Left kidney (tissue), 2 donors: ENCODE results near the gene ATP13A4. TPM values are rescaled to one million over a fixed set of nuclear protein-coding genes. Genes with fewer than 3 reads are reported as not detected.

ENCODE experiments used
- DNase-seq: peaks from one replicate; pipeline ENCODE4 v3.0.0-alpha.2; 2013
- polyA plus RNA-seq: library from polyadenylated mRNA; unstranded; fragments of 120-200 nt; gene quantifications from one replicate; pipeline ENCODE4 v1.2.1, GENCODE V29; 2013; ENCODE audit not compliant: insufficient read length

The ATP13A4 gene
- polyA plus RNA-seq, 1 donor, result 1.3 TPM

- no peak for DNase-seq
These were observed 55.4 kb downstream of the ATP13A4 start for GRCh38 chr3:193499136-193499770.

GRCh38 chr3:193498215-193498614, 56.5 kb downstream of the ATP13A4 start:
- no peak for DNase-seq

- no peak for DNase-seq
These were observed 58.0 kb downstream of the ATP13A4 start for GRCh38 chr3:193496658-193497057.

GRCh38 chr3:193491026-193491425, 63.7 kb downstream of the ATP13A4 start:
- DNase-seq, result no peak

DNA sequence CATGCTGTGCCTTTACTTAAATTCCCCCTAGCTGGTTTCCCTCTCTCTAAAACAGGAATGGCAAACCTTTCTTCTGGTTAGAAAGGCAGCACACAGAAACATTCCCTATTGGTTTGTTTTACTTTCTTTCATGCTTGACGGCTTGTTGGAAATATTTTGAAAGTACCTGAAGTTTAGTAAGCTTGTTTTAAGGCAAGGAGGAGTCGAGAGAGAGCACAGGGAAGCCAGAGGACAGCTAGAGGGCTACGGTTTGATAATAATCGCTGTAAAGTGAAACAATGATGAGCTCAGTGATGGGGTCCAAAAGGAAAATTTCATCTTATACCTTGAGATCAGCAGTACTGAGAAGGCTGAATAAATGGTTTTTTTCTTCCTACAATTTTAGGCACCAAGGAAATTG, 64.1 kb downstream of the ATP13A4 start:
- DNase-seq, result no peak

DNA sequence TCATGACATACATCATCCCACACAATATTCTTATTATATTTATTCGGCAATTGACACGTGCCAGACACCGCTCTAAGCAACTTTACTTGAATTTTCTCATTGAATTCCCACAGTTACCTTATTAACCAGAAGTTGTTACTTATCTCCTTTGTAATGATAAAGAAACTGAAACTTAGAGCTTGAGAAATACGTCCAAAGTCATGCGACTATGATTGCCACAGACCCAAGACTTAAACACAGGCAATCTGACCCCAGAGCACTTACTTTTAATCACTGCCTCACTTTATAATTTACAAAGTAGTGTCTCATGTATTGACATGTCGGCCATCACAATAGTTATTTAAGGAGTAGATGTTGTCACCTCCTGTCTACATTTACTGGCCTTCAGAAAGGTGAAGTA, 64.7 kb downstream of the ATP13A4 start:
- DNase-seq, result no peak

DNA sequence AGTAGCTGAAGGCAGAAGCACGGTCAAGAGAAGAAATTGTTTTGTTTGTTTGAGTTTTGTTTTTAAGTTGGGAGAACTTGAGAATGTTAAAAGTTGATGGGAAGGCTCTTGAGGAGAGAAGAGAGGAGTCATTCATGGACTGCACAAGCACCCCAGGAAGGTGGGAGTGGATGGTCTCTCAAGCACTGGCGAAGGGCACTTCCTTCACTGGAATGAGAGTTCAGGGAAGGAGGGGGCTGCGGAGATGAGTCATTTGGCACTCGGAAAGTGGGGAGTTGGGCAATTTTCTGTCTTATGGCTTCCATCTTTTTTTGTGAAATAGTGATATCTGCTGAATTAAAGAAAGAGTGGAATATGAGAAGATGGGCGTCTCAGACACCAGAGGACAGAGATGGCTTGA, 66.0 kb downstream of the ATP13A4 start:
- no peak for DNase-seq

DNA sequence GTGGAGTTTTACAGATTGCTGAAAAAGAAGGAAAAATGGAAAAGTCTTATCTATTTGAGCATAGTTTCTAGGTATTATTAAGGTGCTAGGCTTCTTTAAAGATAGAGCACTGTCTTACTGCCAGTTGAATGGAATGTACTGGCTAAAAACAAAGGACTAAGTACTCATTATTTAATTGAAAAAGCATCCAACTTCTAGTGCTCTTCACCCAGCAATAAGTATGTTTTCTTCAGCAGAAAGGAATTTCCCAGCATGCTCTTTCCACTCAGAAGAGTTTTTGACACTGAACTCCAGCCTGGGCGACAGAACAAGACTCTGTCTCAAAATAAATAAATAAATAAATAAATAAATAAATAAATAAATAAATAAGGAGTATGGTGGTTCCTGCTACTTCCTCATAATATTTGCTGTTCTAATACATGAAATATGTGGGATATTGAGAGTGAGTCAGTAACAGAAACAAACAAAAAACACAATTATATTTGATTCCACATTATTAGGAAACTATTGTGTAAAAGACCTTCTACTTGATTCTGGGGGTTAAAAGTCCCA, 70.6 kb downstream of the ATP13A4 start:
- no peak for DNase-seq

GRCh38 chr3:193481436-193481835, 73.3 kb downstream of the ATP13A4 start:
- no peak for DNase-seq

GRCh38 chr3:193474446-193474845, 80.2 kb downstream of the ATP13A4 start:
- no peak for DNase-seq

GRCh38 chr3:193470710-193471109, 84.0 kb downstream of the ATP13A4 start:
- no peak for DNase-seq

- DNase-seq, result no peak
These were observed 88.6 kb downstream of the ATP13A4 start for GRCh38 chr3:193465992-193466608.

GRCh38 chr3:193464889-193465288, 89.8 kb downstream of the ATP13A4 start:
- no peak for DNase-seq

- no peak for DNase-seq
These were observed 97.2 kb downstream of the ATP13A4 start for GRCh38 chr3:193457526-193457925.

DNA sequence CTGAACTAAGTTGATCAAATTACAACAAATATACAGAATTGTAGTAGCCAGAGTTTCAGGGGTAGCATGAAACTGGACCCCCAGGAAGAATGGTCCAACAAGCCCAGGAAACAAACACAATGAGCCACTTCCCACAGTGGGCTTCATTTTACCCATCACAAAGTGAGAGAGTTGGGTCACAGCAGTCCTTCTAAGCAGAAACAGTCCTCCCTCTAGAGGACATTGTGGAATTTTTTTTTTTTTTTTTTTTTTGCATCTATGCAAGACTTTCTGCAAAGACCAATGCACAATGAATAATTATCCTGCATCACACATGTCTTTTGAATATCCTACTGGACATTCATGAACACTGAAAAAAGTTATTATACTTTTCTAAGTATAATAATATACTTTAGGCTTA, 102.4 kb downstream of the ATP13A4 start:
- DNase-seq, result no peak

- DNase-seq, result no peak
These were observed 102.8 kb downstream of the ATP13A4 start for GRCh38 chr3:193451902-193452301.

- DNase-seq, result no peak
These were observed 107.6 kb downstream of the ATP13A4 start for GRCh38 chr3:193446965-193447602.

GRCh38 chr3:193439423-193439822, 115.3 kb downstream of the ATP13A4 start:
- DNase-seq, result no peak

DNA sequence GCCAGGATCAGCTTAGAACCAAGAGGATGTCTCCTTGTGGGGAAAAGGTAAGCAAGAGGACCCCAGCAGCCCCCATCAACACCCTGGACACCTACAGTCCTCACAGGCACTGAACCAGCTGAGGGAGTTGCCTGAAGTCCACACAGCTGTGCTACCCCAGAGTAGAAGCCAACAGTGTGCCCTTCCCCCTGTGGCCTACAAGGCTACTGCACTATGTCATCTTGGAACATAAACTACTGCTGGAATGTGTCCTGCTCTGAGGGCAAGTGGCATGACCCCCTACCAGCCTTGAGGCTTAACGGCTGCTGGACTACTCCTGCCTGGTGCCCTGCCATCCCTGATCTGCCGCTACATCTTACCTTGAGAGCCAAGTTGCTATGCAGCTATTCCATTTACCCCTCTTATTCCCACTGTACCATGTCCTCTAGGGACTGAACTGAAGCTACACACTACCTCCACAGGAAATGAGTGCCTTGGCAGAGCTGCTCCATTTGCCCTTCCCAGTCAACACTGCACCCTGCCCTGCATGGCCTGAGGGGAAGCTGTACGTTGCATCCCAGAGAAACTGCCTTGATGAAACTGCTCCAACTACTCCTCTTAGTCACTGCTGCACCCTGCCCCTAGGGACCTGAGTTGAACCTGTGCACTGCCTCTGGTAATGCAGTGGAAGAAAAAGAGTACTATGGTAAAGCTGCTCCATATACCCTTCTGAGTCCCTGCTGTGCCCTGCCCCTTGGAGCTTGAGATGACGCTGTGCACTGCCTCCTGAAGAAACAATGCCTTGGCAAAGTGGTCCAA, 135.9 kb downstream of the ATP13A4 start:
- no peak for DNase-seq

- no peak for DNase-seq
These were observed 138.1 kb downstream of the ATP13A4 start for GRCh38 chr3:193416629-193417028.

- no peak for DNase-seq
These were observed 147.0 kb downstream of the ATP13A4 start for GRCh38 chr3:193407688-193408087.

DNA sequence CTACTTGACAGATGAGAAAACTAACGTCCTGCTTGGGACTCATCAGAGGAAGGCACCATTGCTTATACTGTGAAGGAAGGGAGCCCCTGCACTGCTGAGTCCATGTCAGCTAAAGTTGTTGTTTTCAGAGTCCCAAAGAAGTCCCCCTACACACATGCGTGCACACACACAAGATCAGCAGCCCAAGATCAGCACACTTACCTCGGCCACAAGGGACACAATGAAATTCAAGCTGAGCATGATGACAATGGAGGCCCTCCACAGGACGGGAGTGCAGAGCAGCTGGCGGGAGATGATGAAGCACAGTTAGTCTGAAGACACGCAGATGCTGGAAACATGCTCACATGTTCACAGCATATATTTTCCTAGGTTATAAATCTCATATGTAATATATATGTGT, 147.6 kb downstream of the ATP13A4 start:
- no peak for DNase-seq

DNA sequence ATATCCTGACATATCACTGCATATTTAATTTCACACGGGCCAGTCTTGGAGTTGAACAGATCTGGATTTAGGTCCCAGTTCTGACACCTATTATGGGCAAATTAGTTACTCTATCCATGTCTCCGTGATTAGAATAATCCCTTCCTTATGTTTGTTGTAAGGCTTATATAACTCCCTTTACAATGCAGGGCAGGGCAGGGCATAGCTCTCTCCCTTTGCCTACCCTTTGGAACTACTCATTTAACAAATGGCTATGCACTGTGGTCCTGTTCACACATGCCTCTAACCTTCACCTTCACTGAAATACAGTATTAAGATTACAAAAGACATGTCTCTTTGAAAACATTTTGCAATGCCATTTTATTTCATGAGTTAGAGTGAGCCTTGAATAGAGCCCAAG, 151.4 kb downstream of the ATP13A4 start:
- DNase-seq, result no peak
